Glutamatergic neuron (in vitro differentiated cells): Measurements from ENCODE around the gene DNAJA1. TPM values are rescaled to one million over a fixed set of nuclear protein-coding genes. Genes with fewer than 3 reads are reported as not detected.

ENCODE experiments used
- DNase-seq: peaks from one replicate; pipeline ENCODE4 v3.0.0; 2022
- H3K27ac Mint-ChIP-seq: one replicate; pipeline ENCODE4 v1.8.0; 2020; ENCODE audit warnings: mild to moderate bottlenecking, mixed read lengths, inconsistent platforms; ENCODE audit not compliant: unreplicated experiment
- H3K27me3 Mint-ChIP-seq: one replicate; pipeline ENCODE4 v1.8.0; 2020; ENCODE audit warnings: mild to moderate bottlenecking, moderate library complexity, mixed read lengths, inconsistent platforms; ENCODE audit not compliant: unreplicated experiment
- H3K36me3 Mint-ChIP-seq: one replicate; pipeline ENCODE4 v1.8.0; 2020; ENCODE audit warnings: mild to moderate bottlenecking, mixed read lengths, inconsistent platforms; ENCODE audit not compliant: unreplicated experiment
- H3K4me1 Mint-ChIP-seq: one replicate; pipeline ENCODE4 v1.8.0; 2020; ENCODE audit warnings: mild to moderate bottlenecking, low read depth, mixed read lengths, inconsistent platforms; ENCODE audit not compliant: unreplicated experiment
- H3K4me3 Mint-ChIP-seq: one replicate; pipeline ENCODE4 v1.8.0; 2020; ENCODE audit warnings: mild to moderate bottlenecking, mixed read lengths, inconsistent platforms; ENCODE audit not compliant: unreplicated experiment
- H3K9me3 Mint-ChIP-seq: one replicate; pipeline ENCODE4 v1.8.0; 2020; ENCODE audit warnings: mild to moderate bottlenecking, moderate library complexity, mixed read lengths, inconsistent platforms; ENCODE audit not compliant: unreplicated experiment
- CTCF ChIP-seq: fragments of 200-600 bp; sonication (generic); IDR thresholded peaks from one replicate; pipeline ENCODE4 v1.5.0; 2021; ENCODE audit not compliant: partially characterized antibody, unreplicated experiment
- long read RNA-seq: library from polyadenylated mRNA; unstranded; transcript quantifications from one replicate; pipeline ENCODE4 v2.0.0, GENCODE V29; 2020; ENCODE audit not compliant: unreplicated experiment
- total RNA-seq: library from RNA; stranded (reverse); fragmentation: NEBNext Ultra II Directional; extraction: Animal tissue kit (Norgen Biotek cat#: 25700); gene quantifications from one replicate; pipeline ENCODE4 v1.2.1, GENCODE V29; 2021; ENCODE audit not compliant: unreplicated experiment

Gene DNAJA1
- total RNA-seq, result 249 TPM
- long read RNA-seq, transcript DNAJA1-201 (9 exons, 2,381 nt), result major isoform, 394 of 427 reads
- long read RNA-seq, partial matches to known transcripts, result 16 of 427 reads
- long read RNA-seq, other reads (novel, unspliced or antisense), result 17 of 427 reads

GRCh38 chr9:33024966-33025571 lies at the start of gene DNAJA1:
Gene DNAJA1 (plus strand): TSS chr9:33025273. CDS start chr9:33026485, 1,212 bp downstream.
- peak within 1 kb of the TSS; percentile 97 for H3K27ac Mint-ChIP-seq
- H3K4me3 Mint-ChIP-seq, result peak within 1 kb of the TSS; percentile 98
- peaks cover 11% of the 10 kb centered on the region for H3K9me3 Mint-ChIP-seq
- TF ChIP-seq CTCF, result no peak
- peaks cover 10% of the 10 kb centered on the region for H3K4me1 Mint-ChIP-seq
- H3K27me3 Mint-ChIP-seq, result peaks cover 5% of the 10 kb centered on the region
- H3K36me3 Mint-ChIP-seq, result no peaks in the 10 kb centered on the region
- DNase-seq, result peak; percentile 95

- H3K36me3 Mint-ChIP-seq, result peaks cover 7% of the 10 kb centered on the region
- no peak overlapping the region for H3K4me3 Mint-ChIP-seq
- TF ChIP-seq CTCF, result no peak
- no peak for DNase-seq
- H3K4me1 Mint-ChIP-seq, result no peaks in the 10 kb centered on the region
- no peaks in the 10 kb centered on the region for H3K9me3 Mint-ChIP-seq
- no peak overlapping the region for H3K27ac Mint-ChIP-seq
- H3K27me3 Mint-ChIP-seq, result no peaks in the 10 kb centered on the region
These were observed 47.0 kb upstream of the DNAJA1 start for GRCh38 chr9:32978051-32978450.

GRCh38 chr9:32986971-32987370 lies 38.1 kb upstream of the DNAJA1 start:
- Mint-ChIP-seq H3K36me3 (no peaks in the 10 kb centered on the region), H3K4me1 (no peaks in the 10 kb centered on the region), H3K27ac (no peak overlapping the region), H3K27me3 (no peaks in the 10 kb centered on the region), H3K4me3 (no peak overlapping the region), H3K9me3 (no peaks in the 10 kb centered on the region)
- no peak for DNase-seq
- no peak for TF ChIP-seq CTCF

GRCh38 chr9:32989660-32990059 lies 35.4 kb upstream of the DNAJA1 start:
- DNase-seq, result no peak
- Mint-ChIP-seq H3K4me1 (peaks cover 3% of the 10 kb centered on the region), H3K4me3 (no peak overlapping the region), H3K9me3 (no peaks in the 10 kb centered on the region), H3K27me3 (no peaks in the 10 kb centered on the region), H3K27ac (peak overlapping the region; percentile 39), H3K36me3 (no peaks in the 10 kb centered on the region)
- no peak for TF ChIP-seq CTCF

- Mint-ChIP-seq H3K9me3 (no peaks in the 10 kb centered on the region), H3K27ac (peak overlapping the region; percentile 9), H3K27me3 (no peaks in the 10 kb centered on the region), H3K4me1 (peaks cover 3% of the 10 kb centered on the region), H3K36me3 (no peaks in the 10 kb centered on the region), H3K4me3 (no peak overlapping the region)
- no peak for TF ChIP-seq CTCF
- no peak for DNase-seq
These were observed 33.0 kb upstream of the DNAJA1 start for GRCh38 chr9:32991897-32992594.
